IMR-90 (cell line): ENCODE results near the gene SHLD1.

Source experiments
- CEBPB ChIP-seq: IDR thresholded peaks from 2 replicates; pipeline ENCODE4 v1.6.1; 2012; ENCODE audit warnings: low read depth, low read length, improper control_type of control experiment
- CTCF ChIP-seq: conservative IDR thresholded peaks from 2 replicates; pipeline ENCODE4 v1.5.1; 2012; ENCODE audit warnings: mild to moderate bottlenecking, low read depth, low read length, improper control_type of control experiment
- MAFK ChIP-seq: IDR thresholded peaks from 2 replicates; pipeline ENCODE4 v1.6.1; 2012; ENCODE audit warnings: low read depth, low read length, improper control_type of control experiment
- POLR2A ChIP-seq: IDR thresholded peaks from 2 replicates; pipeline ENCODE4 v1.6.1; 2012; ENCODE audit warnings: mild to moderate bottlenecking, low read depth, low read length

GRCh38 chr20:5789827-5790226 is 39.6 kb downstream of the SHLD1 start:
- TF ChIP-seq CTCF (no peak), POLR2A (no peak), MAFK (no peak), CEBPB (no peak)
